RWPE2 (cell line): ENCODE measurements around the gene PEPD.

Experiments
- ATAC-seq: fragments of 200-7000 bp; cut with Tn5 transposase; 3 replicates; pipeline ENCODE4 v1.9.1; 2021; ENCODE audit warnings: low read depth
- DNase-seq: peaks from one replicate; pipeline ENCODE4 v3.0.0-alpha.2; 2020; ENCODE audit warnings: low spot score
- H3K27ac ChIP-seq: fragments of 450-650 bp; 2 replicates; pipeline ENCODE4 v1.5.1; 2017; ENCODE audit warnings: mild to moderate bottlenecking; ENCODE audit not compliant: poor library complexity, severe bottlenecking
- H3K27me3 ChIP-seq: fragments of 250-450 bp; sonication (Bioruptor Pico); 2 replicates; pipeline ENCODE4 v1.5.1; 2021; ENCODE audit warnings: mild to moderate bottlenecking, moderate library complexity; ENCODE audit not compliant: insufficient read depth, poor library complexity, severe bottlenecking
- H3K36me3 ChIP-seq: fragments of 250-450 bp; sonication (Bioruptor Pico); 2 replicates; pipeline ENCODE4 v1.5.1; 2020; ENCODE audit warnings: low read depth, mild to moderate bottlenecking, moderate library complexity
- H3K4me1 ChIP-seq: fragments of 250-450 bp; sonication (Bioruptor Pico); 2 replicates; pipeline ENCODE4 v1.5.1; 2021; ENCODE audit warnings: mild to moderate bottlenecking, moderate library complexity; ENCODE audit not compliant: insufficient read depth, poor library complexity, severe bottlenecking
- H3K4me3 ChIP-seq: fragments of 250-450 bp; sonication (Bioruptor Pico); 2 replicates; pipeline ENCODE4 v1.5.1; 2021; ENCODE audit warnings: mild to moderate bottlenecking, moderate library complexity; ENCODE audit not compliant: severe bottlenecking
- H3K9me3 ChIP-seq: fragments of 250-450 bp; sonication (Bioruptor Pico); 2 replicates; pipeline ENCODE4 v1.5.1; 2021; ENCODE audit warnings: mild to moderate bottlenecking, moderate library complexity; ENCODE audit not compliant: severe bottlenecking
- CTCF ChIP-seq: fragments of 450-650 bp; IDR thresholded peaks from one replicate; pipeline ENCODE4 v1.5.1; 2017; ENCODE audit warnings: mild to moderate bottlenecking, moderate library complexity; ENCODE audit not compliant: poor library complexity, severe bottlenecking

PEPD gene

GRCh38 chr19:33446330-33447293 lies 75.0 kb downstream of the PEPD start:
- TF ChIP-seq CTCF: no peak
- H3K4me1 ChIP-seq: no peaks in the 10 kb centered on the region
- DNase-seq (peak; percentile 47), ATAC-seq (no peak)
- no peaks in the 10 kb centered on the region for H3K36me3 ChIP-seq
- no peaks in the 10 kb centered on the region for H3K9me3 ChIP-seq
- no peak overlapping the region for H3K27ac ChIP-seq
- no peaks in the 10 kb centered on the region for H3K27me3 ChIP-seq
- H3K4me3 ChIP-seq: no peak overlapping the region

- H3K4me3 ChIP-seq: no peak overlapping the region
- no peaks in the 10 kb centered on the region for H3K9me3 ChIP-seq
- no peaks in the 10 kb centered on the region for H3K4me1 ChIP-seq
- ATAC-seq (no peak), DNase-seq (peak; percentile 26)
- H3K27ac ChIP-seq: no peak overlapping the region
- TF ChIP-seq CTCF: no peak
- H3K36me3 ChIP-seq: no peaks in the 10 kb centered on the region
- no peaks in the 10 kb centered on the region for H3K27me3 ChIP-seq
These were observed 75.9 kb downstream of the PEPD start for GRCh38 chr19:33445442-33446329.

GRCh38 chr19:33444562-33445441 lies 76.8 kb downstream of the PEPD start:
- H3K9me3 ChIP-seq: no peaks in the 10 kb centered on the region
- no peak for ATAC-seq
- no peaks in the 10 kb centered on the region for H3K27me3 ChIP-seq
- no peak for TF ChIP-seq CTCF
- no peak overlapping the region for H3K4me3 ChIP-seq
- no peaks in the 10 kb centered on the region for H3K4me1 ChIP-seq
- no peaks in the 10 kb centered on the region for H3K36me3 ChIP-seq
- H3K27ac ChIP-seq: no peak overlapping the region
- DNase-seq: peak; percentile 34

- no peak for TF ChIP-seq CTCF
- ATAC-seq: no peak; the same call in 2 of the 3 replicates
- Histone ChIP-seq H3K4me1 (no peaks in the 10 kb centered on the region), H3K4me3 (no peak overlapping the region), H3K27me3 (no peaks in the 10 kb centered on the region), H3K27ac (no peak overlapping the region), H3K9me3 (no peaks in the 10 kb centered on the region), H3K36me3 (no peaks in the 10 kb centered on the region)
- DNase-seq: peak; percentile 21
These were observed 77.7 kb downstream of the PEPD start for GRCh38 chr19:33443638-33444561.
